K562 (cell line): Measurements from ENCODE around the gene ACSBG1. TPM values are rescaled to one million over a fixed set of nuclear protein-coding genes. Genes with fewer than 3 reads are reported as not detected.

ENCODE experiments used
- BCOR ChIP-seq: fragments of 450-650 bp; IDR thresholded peaks from 2 replicates; pipeline ENCODE4 v1.6.1; 2016
- CHAMP1 ChIP-seq: fragments of 450-650 bp; IDR thresholded peaks from 2 replicates; pipeline ENCODE4 v1.6.1; 2016; ENCODE audit warnings: mild to moderate bottlenecking
- DACH1 ChIP-seq: fragments of 450-650 bp; IDR thresholded peaks from 2 replicates; pipeline ENCODE4 v1.6.1; 2018; ENCODE audit not compliant: partially characterized antibody
- FOS ChIP-seq: IDR thresholded peaks from 3 replicates; pipeline ENCODE4 v1.6.1; 2011; ENCODE audit not compliant: insufficient read length; ENCODE audit errors: extremely low read depth
- GABPB1 ChIP-seq: sonication (generic); formaldehyde crosslinking; IDR thresholded peaks from 2 replicates; pipeline ENCODE4 v1.8.0; 2022; ENCODE audit warnings: mild to moderate bottlenecking, missing genetic modification reagents
- HDAC3 ChIP-seq: fragments of 450-650 bp; IDR thresholded peaks from 2 replicates; pipeline ENCODE4 v1.6.1; 2018; ENCODE audit warnings: borderline replicate concordance, mild to moderate bottlenecking, moderate library complexity; ENCODE audit not compliant: partially characterized antibody
- HNRNPK ChIP-seq: fragments of 200-400 bp; formaldehyde crosslinking; IDR thresholded peaks from one replicate; pipeline ENCODE4 v1.6.1; 2018; ENCODE audit warnings: mild to moderate bottlenecking, low read depth, low read length; ENCODE audit not compliant: poor library complexity, severe bottlenecking
- ID3 ChIP-seq, 2 experiments: fragments of 250-450 bp in 1 of 2; fragments of 450-650 bp in 1 of 2; sonication (Bioruptor Pico) in 1 of 2; IDR thresholded peaks; 2 replicates each; pipeline versions ENCODE4 v1.6.1 to v1.8.0; 2016 to 2021; ENCODE audit warnings: mild to moderate bottlenecking in 2 of 2, moderate library complexity in 2 of 2, missing compliant biosample characterization in 1 of 2, missing genetic modification characterization in 1 of 2
- JUN ChIP-seq, 2 experiments: sonication (generic) in 1 of 2; formaldehyde crosslinking in 1 of 2; IDR thresholded peaks; 2 replicates each; pipeline versions ENCODE4 v1.6.1 to v1.8.0; 2012 to 2022; ENCODE audit warnings: borderline replicate concordance in 2 of 2, mild to moderate bottlenecking in 2 of 2, improper control_type of control experiment in 1 of 2, low read depth in 1 of 2, low read length in 1 of 2, missing genetic modification reagents in 1 of 2
- KDM1A ChIP-seq, 2 experiments: fragments of 450-650 bp; IDR thresholded peaks; 2 replicates each; pipeline ENCODE4 v1.6.1; 2016; ENCODE audit warnings: mild to moderate bottlenecking in 2 of 2
- MCM2 ChIP-seq: fragments of 450-650 bp; IDR thresholded peaks from 2 replicates; pipeline ENCODE4 v1.6.1; 2017; ENCODE audit warnings: low read depth, mild to moderate bottlenecking
- PHF21A ChIP-seq: fragments of 450-650 bp; IDR thresholded peaks from 2 replicates; pipeline ENCODE4 v1.6.1; 2017; ENCODE audit warnings: low read depth, borderline replicate concordance
- RBBP5 ChIP-seq: fragments of 200-600 bp; sonication (generic); IDR thresholded peaks from 2 replicates; pipeline ENCODE4 v1.6.1; 2012; ENCODE audit warnings: borderline replicate concordance, mild to moderate bottlenecking, low read length, control low read depth, inconsistent platforms; ENCODE audit not compliant: insufficient read depth, poor library complexity, severe bottlenecking
- RBM25 ChIP-seq: fragments of 200-400 bp; formaldehyde crosslinking; IDR thresholded peaks from 2 replicates; pipeline ENCODE4 v1.6.1; 2018; ENCODE audit warnings: low read length, low read depth, moderate library complexity; ENCODE audit not compliant: severe bottlenecking
- SMARCA5 ChIP-seq: fragments of 450-650 bp; IDR thresholded peaks from 2 replicates; pipeline ENCODE4 v1.6.1; 2016
- ZC3H4 ChIP-seq: sonication (generic); formaldehyde crosslinking; IDR thresholded peaks from 2 replicates; pipeline ENCODE4 v1.9.0; 2021; ENCODE audit warnings: missing genetic modification reagents, borderline replicate concordance
- ZNF121 ChIP-seq: sonication (generic); formaldehyde crosslinking; conservative IDR thresholded peaks from 2 replicates; pipeline ENCODE4 v1.8.0; 2022; ENCODE audit warnings: missing genetic modification reagents
- ZNF224 ChIP-seq: sonication (generic); formaldehyde crosslinking; IDR thresholded peaks from 2 replicates; pipeline ENCODE4 v1.8.0; 2022; ENCODE audit warnings: mild to moderate bottlenecking, missing genetic modification reagents
- ZNF507 ChIP-seq: conservative IDR thresholded peaks from 2 replicates; pipeline ENCODE4 v1.6.1; 2017; ENCODE audit warnings: missing genetic modification characterization, missing compliant biosample characterization
- ZNF609 ChIP-seq: sonication (generic); formaldehyde crosslinking; IDR thresholded peaks from 2 replicates; pipeline ENCODE4 v1.8.1; 2023; ENCODE audit warnings: missing genetic modification reagents, mild to moderate bottlenecking, borderline replicate concordance
- polyA plus RNA-seq, 8 experiments: library from polyadenylated mRNA; depleted of rRNA in 4 of 8; stranded (reverse) in 5 of 8; unstranded in 3 of 8; fragments of >200 nt; fragmentation: Nextera tagmentation in 2 of 8; fragmentation: Illumina TruSeq in 1 of 8; extraction: Ambion mirVana in 2 of 8; extraction: Trizol in 1 of 8; gene quantifications; 2 replicates each; pipeline versions ENCODE4 v1.2.1 to v1.2.3, GENCODE V29; 2011 to 2014; ENCODE audit warnings: inconsistent platforms in 1 of 8, missing spikeins in 1 of 8
- total RNA-seq, 7 experiments: library from RNA; depleted of rRNA in 6 of 7; stranded (reverse); fragments of >200 nt in 6 of 7; fragmentation: Illumina TruSeq in 2 of 7; extraction: Trizol in 2 of 7; gene quantifications; 2 replicates each; pipeline versions ENCODE4 v1.2.1 to v1.2.3, GENCODE V29; 2011 to 2021; ENCODE audit warnings: low replicate concordance in 1 of 7

ACSBG1 gene
- total and polyA plus RNA-seq, 9 of the 15 experiments (the other 6 are each of a cell fraction or from before 2014, with no cell fraction given), result 0.36 to 6.4 (median 2.5) TPM

GRCh38 chr15:78129751-78130287 is 104.5 kb downstream of the ACSBG1 start (continued):
- no peak for TF ChIP-seq GABPB1 (CRISPR knock-in tag)
- no peak for TF ChIP-seq FOS
- no peak for TF ChIP-seq CHAMP1
- TF ChIP-seq ZNF609 (CRISPR knock-in tag), result no peak
- TF ChIP-seq RBBP5, result no peak
- no peak for TF ChIP-seq DACH1
- no peak for TF ChIP-seq HDAC3
- peak; percentile 93 for TF ChIP-seq BCOR
- TF ChIP-seq JUN (IDR thresholded peaks at IDR 0.05; ENCODE audit: borderline replicate concordance, low read depth, low read length), result no peak
- TF ChIP-seq JUN (CRISPR knock-in tag; IDR thresholded peaks at IDR 0.05; ENCODE audit: borderline replicate concordance), result no peak
- TF ChIP-seq ZC3H4 (CRISPR knock-in tag), result no peak
- TF ChIP-seq ZNF121 (CRISPR knock-in tag), result no peak
- TF ChIP-seq ZNF224 (CRISPR knock-in tag), result no peak
- peak; percentile 92 for TF ChIP-seq RBM25
- no peak for TF ChIP-seq ID3 (CRISPR knock-in tag; IDR thresholded peaks at IDR 0.05)
- TF ChIP-seq ID3 (tag; IDR thresholded peaks at IDR 0.05), result no peak
- no peak for TF ChIP-seq ZNF507 (tag)
- TF ChIP-seq KDM1A (IDR thresholded peaks at IDR 0.05), result peak; percentile 72 to 85; a peak in 3 of 4 replicates
- TF ChIP-seq MCM2, result no peak
- peak; percentile 71; the same call in 1 of the 2 replicates for TF ChIP-seq SMARCA5
- TF ChIP-seq HNRNPK, result no peak
- no peak for TF ChIP-seq PHF21A
